ENCODE data around the gene SLC36A3.

The SLC36A3 gene

DNA sequence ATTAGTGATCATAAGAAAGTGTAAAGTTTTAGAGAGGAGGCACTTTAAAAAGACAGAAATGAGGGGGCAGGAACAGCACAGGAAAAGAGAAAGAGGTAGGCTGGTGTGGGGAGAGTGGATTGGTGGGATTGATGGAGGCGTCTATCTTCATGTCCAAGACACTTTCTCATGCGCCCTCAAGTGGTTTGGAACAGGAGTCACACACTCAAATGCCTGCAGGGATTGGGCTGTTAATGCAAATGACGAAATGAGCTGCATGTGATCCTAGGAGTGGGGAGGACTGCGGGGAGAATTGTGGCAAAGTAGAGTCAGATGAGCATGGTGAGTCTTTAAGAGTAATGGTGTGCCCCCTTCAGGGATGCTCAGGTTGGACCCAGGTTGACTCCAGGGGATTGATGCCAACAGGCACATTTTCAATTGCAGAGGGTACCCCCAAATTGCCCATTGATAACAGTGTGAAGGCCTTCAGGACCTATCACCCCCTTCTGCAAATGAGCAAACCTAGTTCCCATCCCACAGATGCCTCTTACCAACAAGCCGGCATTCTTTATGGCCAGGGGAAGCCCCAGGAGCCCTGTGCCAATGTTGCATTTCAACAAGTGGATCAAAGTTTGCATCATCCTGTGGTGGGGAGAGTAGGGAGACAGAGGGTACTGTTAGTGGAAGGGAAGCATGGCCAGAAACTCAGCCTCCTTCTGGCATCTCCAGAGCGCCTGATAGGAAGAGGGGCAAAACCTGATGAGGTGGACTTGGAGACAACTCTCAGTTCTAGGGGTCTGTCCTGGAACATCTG is 5.3 kb downstream of the SLC36A3 start:
- DNase-seq, result no peak

DNA sequence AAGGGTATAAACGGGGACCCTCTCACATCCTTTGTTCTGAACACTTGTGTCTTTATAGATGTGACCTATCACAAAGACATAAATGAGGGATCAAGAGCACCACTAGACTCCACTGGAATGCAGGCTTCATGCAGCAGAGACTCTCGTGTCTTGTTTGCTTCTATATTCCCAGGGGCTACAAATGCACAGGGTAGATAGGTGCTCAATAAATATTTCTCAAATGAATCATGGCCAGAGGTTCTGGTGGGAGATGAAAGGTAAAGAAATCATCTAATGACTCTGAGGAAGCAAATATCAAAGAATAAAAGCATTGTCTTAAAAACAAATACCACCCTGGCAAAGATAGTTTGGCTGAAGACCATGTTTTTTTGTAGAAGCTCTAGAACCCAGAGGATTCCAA is 6.6 kb downstream of the SLC36A3 start:
- no peak for DNase-seq

- DNase-seq, result no peak
Measured at GRCh38 chr5:151296478-151296830, 7.1 kb downstream of the SLC36A3 start.

DNA sequence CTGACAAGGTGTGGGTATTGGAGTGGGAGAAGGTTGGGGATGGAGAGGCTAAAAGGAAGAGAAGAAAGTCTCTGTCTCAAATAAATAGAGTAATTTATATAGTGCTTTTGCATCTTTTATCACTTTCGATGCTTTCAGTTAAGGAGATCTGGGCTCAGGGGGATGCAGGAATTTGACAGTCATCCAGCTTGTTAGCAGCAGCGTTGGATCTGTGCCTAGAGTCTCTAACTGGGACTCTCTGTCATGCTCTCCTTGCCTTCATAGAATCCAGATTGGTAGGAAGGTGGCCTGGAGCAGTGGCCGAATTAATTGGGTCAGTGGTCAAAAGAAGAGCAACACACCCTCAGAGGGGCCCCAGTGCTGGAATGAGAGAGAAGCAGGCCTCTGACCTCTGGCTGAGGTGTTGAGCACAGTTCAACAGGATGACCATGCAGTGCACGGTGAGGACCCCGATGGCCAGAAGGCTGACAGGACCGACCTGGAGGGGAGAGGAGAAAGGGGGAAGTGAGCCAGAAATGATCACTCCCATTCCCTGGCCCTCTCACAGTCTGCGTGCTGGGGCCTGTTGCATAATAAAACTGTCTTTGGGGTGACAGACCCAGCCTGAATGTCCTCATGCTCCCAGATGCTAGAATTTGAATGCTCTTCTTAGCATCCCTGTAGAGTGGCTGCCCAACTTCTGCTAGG is 7.6 kb downstream of the SLC36A3 start:
- DNase-seq, result no peak

- DNase-seq, result no peak
Measured at GRCh38 chr5:151295138-151295537, 8.4 kb downstream of the SLC36A3 start.

DNA sequence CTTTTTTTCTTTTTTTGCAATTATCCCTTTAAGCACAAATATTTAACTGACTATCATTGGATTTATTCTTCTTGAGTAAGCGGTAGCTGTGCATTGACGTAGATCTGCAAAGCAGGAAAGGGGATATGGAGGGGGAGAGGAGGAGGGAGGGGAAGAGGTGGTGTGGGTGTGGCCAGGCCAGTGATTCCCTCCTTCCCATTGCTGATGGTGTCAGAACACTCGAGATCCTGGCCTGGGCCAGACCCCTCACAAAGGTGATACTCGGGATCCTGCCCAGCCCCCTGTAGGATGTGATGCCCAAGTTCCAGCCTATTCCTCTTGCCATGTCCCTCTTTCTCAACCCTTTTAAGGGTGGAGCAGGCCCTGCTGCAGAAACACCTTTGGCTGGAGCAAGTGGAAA is 9.9 kb downstream of the SLC36A3 start:
- DNase-seq, result no peak

DNA sequence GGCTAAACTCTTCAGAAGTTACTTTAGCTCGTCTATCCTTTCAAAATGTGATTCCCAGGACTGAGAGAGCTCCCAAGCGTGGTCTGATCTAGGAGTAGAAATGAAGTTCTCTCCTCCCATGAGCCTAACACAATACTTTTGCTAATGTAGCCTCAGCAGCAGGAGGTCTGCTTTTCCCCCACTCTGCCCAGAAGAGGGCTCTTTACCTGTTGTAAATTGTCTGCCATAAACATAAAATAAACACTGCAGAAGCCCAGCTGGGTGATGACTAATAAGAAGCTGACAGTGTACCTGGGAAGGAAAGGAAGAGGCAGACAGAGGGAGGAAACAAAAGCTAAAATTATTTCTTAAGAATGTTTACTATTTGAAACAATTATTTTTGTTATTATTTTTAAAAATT is 15.4 kb downstream of the SLC36A3 start:
- DNase-seq, result no peak

DNA sequence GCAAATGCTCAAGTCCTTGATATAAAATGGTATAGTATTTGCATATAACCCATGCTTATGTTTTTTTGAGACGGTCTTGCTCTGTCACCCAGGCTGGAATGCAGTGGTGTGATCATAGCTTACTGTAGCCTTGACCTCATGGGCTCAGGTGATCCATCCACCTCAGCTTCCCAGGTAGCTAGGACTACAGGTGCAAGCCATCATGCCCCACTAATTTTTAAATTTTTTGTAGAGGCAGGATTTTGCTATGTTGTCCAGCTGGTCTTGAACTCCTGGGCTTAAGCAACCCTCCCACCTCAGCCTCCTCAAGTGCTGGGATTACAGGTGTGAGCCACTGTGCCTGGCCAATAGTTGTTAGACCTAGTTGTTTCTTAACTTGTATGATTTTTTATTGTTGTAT is 17.3 kb downstream of the SLC36A3 start:
- DNase-seq, result no peak

DNA sequence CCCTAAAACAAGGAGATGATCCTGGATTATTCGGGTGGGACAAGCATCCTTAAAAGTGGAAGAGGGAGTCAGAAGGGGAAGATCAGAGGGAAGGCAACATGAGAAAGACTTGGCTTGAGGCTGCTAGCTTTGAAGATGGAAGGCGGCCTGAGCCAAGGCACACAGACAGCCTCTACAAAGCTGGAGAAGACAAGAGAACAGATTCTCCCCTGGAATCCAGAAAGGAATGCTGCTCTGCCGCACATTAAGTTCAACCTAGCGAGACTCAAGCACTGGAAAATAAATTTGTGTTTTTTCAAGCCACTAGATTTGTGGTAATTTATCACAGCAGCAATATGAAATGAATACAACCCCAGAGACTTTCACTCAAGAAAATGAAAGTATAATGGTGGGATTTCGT is 17.9 kb downstream of the SLC36A3 start:
- no peak for DNase-seq

GRCh38 chr5:151284392-151284967 is 19.1 kb downstream of the SLC36A3 start:
- no peak for DNase-seq

- DNase-seq, result no peak
Measured at GRCh38 chr5:151283120-151283825, 20.3 kb downstream of the SLC36A3 start.

GRCh38 chr5:151281001-151281639 is 22.4 kb downstream of the SLC36A3 start:
- no peak for DNase-seq

GRCh38 chr5:151280443-151280842 is 23.1 kb downstream of the SLC36A3 start:
- no peak for DNase-seq

- DNase-seq, result no peak
Measured at GRCh38 chr5:151278845-151279244, 24.7 kb downstream of the SLC36A3 start.

DNA sequence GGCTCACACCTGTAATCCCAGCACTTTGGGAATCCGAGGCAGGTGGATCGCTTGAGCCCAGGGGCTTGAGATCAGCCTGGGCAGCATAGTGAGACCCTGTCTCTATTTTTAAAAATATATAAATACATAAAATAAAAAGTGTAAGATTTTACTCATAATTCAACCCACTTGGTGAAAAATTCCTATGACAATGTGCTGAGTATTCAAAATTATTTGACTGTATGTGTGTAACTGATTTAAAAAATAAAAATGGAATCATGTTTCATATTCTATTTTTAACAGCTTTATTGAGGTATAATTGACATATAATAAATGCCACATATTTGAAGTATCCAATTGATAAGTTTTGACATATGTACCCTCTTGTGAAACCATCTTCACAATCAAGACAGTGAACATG is 27.8 kb downstream of the SLC36A3 start:
- DNase-seq, result no peak

DNA sequence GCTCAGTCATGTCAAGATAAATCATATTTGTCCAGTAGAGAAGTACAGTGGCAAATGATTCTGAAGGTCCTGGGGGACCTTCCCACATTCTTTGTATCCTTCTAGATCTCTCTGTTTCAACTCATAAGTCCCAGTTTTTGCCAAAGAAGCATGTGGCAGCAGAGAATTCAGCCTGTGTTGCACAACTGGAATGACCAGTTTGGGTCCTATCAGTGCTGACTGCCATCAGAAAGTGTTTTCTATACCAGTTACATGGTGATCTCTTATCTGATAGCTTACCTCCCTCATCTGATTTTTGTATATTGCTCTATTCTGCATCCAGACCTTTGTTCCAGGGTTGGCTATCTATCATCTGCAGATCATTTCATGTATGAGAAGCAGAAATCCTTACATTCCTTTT is 28.9 kb downstream of the SLC36A3 start:
- DNase-seq, result no peak

DNA sequence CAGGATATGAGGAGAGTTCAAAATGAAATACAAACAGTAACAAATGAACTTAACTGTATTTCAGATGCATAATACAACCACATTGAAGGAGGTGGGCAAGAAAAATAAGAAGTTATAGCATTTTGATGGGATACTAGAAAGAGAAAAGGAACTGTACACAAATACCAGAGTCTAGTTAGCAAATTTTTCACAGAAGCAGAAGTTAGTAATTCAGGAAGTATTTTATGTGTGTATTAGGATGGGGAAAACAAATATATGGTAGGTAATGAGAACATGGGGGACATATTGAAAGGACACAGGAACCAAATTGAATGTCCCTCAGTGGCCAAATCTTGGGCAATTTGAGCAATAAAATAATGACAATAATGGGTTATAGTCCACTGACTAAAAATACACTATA is 32.2 kb downstream of the SLC36A3 start:
- no peak for DNase-seq

- DNase-seq, result no peak
Measured at GRCh38 chr5:151270599-151270998, 33.0 kb downstream of the SLC36A3 start.

DNA sequence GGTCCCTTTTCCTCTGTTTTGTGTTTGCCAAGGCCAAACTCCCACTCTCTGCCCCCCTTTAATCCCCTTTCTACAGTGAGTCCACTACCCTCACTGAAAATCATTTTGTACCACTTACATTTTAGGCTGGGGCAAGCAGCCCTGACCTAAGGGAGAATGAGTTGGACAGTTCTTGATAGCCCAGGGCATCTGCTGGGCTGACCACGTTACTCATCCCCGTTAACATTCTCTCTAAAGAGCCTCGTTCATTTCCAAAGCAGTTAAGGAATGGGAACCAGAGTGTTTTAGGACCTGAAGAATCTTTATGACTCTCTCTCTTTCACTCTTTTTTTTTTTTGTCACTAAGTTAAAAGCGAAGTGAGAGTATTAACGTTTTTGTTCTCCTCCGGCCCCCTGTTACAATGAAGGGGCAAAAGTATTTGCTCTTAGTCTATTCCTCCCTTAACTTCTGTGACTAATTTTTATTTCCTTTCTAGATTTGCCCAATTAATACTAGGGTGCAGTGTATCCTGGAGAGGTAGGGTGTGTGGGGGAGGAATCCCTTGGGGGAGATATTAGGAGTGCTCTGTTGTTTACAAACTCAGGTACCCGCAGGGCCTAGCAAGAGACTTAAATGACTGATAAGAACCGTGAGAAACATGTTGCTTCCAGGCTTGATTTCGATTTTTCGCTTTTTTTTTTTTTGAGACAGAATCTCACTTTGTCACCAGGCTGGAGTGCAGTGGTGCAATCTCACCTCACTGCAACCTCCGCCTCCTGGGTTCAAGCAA is 35.9 kb downstream of the SLC36A3 start:
- DNase-seq, result no peak

DNA sequence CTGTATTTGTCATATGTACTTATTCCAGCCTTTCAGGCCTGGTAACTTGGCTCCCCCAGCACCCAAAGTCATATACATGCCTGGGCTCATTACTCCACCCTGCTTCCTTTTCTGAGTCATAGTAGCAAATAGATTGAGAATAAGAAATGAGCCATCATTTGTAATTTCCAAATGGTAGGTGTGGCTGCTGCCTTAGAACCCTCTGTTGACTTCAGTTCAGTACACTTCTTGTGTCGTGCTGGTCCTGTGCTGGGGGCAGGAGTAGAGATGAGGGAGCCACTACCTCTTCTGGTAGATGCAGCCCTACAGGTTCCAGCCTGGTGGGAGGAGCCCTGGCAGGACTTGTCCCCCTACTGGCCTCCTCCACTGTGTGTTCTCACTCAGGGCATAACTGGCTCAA is 39.5 kb downstream of the SLC36A3 start:
- no peak for DNase-seq

GRCh38 chr5:151262532-151262931 is 41.0 kb downstream of the SLC36A3 start:
- no peak for DNase-seq

GRCh38 chr5:151259931-151260330 is 43.6 kb downstream of the SLC36A3 start:
- no peak for DNase-seq
